ENCODE measurements around the gene MTMR12.

GRCh38 chr5:32241034-32241783, 71.5 kb downstream of the MTMR12 start:
- TF ChIP-seq ZNF274 (IDR thresholded peaks at IDR 0.05; ENCODE audit: borderline replicate concordance, extremely low read depth, low read length) (no peak), EZH2 (IDR thresholded peaks at IDR 0.05; ENCODE audit: low read depth, low read length, severe bottlenecking) (no peak), CTCF (IDR thresholded peaks at IDR 0.05; ENCODE audit: control extremely low read depth in 1 of 3, insufficient read depth in 1 of 3, low read depth in 1 of 3, low read length in 3 of 3) (no peak), RFX5 (IDR thresholded peaks at IDR 0.05; ENCODE audit: borderline replicate concordance, low read depth, low read length) (no peak), SP1 (IDR thresholded peaks at IDR 0.05; ENCODE audit: low read depth, low read length) (no peak)

All from H1 (cell line).